Measurements from ENCODE around the gene SMG6. TPM values are rescaled to one million over a fixed set of nuclear protein-coding genes. Genes with fewer than 3 reads are reported as not detected.
A peak's percentile ranks its signal among the peaks of the same experiment; 100 is the strongest.
"Not testable (repeated sequence)": the region's sequence is repeated elsewhere in the genome, so short reads cannot be mapped to it uniquely, and the experiment has no call there.

SMG6 gene
- total RNA-seq, 1 experiment from 2014 or later = 28.6 TPM

DNA sequence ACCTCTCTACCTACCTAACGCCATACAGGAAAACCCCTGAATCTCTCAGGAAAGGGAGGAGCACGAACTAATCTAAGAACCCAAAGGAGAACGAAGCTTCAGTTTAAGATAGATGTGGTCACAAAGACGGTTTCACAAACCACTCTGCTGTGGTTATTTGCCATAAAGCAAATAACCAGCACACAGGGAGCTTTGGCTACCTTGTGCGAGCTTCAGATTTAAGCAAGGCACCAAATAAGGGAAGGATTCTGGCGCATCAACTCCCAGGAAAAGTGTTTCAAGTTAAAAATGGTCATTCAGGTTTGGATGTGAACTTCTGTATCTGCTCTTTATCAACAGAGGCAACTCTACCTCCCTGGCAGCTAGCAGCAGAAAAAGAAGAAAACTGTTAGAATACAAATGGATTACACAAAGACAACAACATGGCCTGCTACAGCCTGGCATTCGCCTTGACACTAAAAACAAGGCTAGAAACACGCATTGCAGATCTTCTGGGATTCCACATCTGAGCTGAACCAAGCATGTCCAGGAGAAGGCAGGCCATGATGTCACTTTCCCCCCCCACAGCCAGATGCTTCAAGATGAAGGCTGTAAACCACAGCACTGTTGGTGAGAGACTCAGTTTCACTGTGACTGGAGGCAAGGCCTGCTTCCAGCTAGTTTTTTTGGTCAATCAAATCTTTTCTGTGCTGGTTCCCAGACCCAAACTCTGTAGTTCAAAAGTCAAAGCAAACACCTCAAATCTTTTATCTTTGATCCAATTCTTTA lies 43.6 kb downstream of the SMG6 start:
- Mint-ChIP-seq H3K27ac (peak overlapping the region in 1 of 3 experiments; percentile 54; a peak in 3 of 7 replicates), H3K9me3 (peaks cover 3 to 5% of the 10 kb centered on the region in 2 experiments; a peak in 3 of 5 replicates), H3K4me1 (peaks cover 2 to 3% of the 10 kb centered on the region in 2 experiments; a peak in 2 of 4 replicates), H3K27me3 (ENCODE audit: low read depth) (no peaks in the 10 kb centered on the region), H3K4me3 (no peak overlapping the region), H3K36me3 (ENCODE audit: insufficient read depth in 1 of 3, low read depth in 3 of 3) (peaks cover 14 to 29% (median 16%) of the 10 kb centered on the region in 3 experiments)
- H4K8ac ChIP-seq (replicated peaks; ENCODE audit: insufficient read length, low read depth, low read length) = no peak overlapping the region
- H4K20me1 ChIP-seq (ENCODE audit: control insufficient read depth, insufficient read depth, insufficient read length) = no peaks in the 10 kb centered on the region
- H2AK5ac ChIP-seq (ENCODE audit: insufficient read length, low read length) = no peak overlapping the region
- no peaks in the 10 kb centered on the region for H3K9me3 ChIP-seq (ENCODE audit: control insufficient read depth, low read depth, low read length)
- no peak overlapping the region for H2BK15ac ChIP-seq (ENCODE audit: low read depth, low read length)
- H3K23me2 ChIP-seq (ENCODE audit: insufficient read length, low read depth, low read length, poor library complexity, severe bottlenecking) = no peaks in the 10 kb centered on the region
- no peaks in the 10 kb centered on the region for H3K79me2 ChIP-seq (ENCODE audit: insufficient read depth, low read length)
- no peaks in the 10 kb centered on the region for H3K4me1 ChIP-seq (ENCODE audit: insufficient read depth, low read length)
- no peaks in the 10 kb centered on the region for H3K27me3 ChIP-seq (ENCODE audit: insufficient read depth, low read length)
- H4K5ac ChIP-seq (ENCODE audit: insufficient read length, low read depth, low read length) = no peak overlapping the region
- H3K14ac ChIP-seq (ENCODE audit: insufficient read depth, low read length) = no peak overlapping the region
- no peak overlapping the region for H3K4me2 ChIP-seq (ENCODE audit: insufficient read depth, insufficient read length, low read length)
- H2BK5ac ChIP-seq (ENCODE audit: insufficient read length, low read length) = no peak overlapping the region
- H2BK120ac ChIP-seq (ENCODE audit: low read depth, low read length, poor library complexity, severe bottlenecking) = no peak overlapping the region
- WGBS (ENCODE audit: extremely low coverage, insufficient read length, low lambda C conversion rate) = no CpG with 5 or more reads among the region's 8 CpGs
- no peak overlapping the region for H3K9ac ChIP-seq (ENCODE audit: extremely low read depth, insufficient read length, low read length)
- no peak overlapping the region for H3K56ac ChIP-seq (ENCODE audit: insufficient read length, low read depth, low read length)
- no peak overlapping the region for H3K23ac ChIP-seq (ENCODE audit: insufficient read length, low read depth, low read length)
- no peak overlapping the region for H3K4ac ChIP-seq (ENCODE audit: low read depth, low read length)
- H3K79me1 ChIP-seq (ENCODE audit: insufficient read depth, low read depth, low read length, poor library complexity, severe bottlenecking) = no peaks in the 10 kb centered on the region
- no peak overlapping the region for H3K27ac ChIP-seq (ENCODE audit: insufficient read length, low read depth, low read length)
- no peak overlapping the region for H4K91ac ChIP-seq (ENCODE audit: insufficient read length, low read depth, low read length)
- no peak overlapping the region for H2BK20ac ChIP-seq (ENCODE audit: low read depth, low read length, poor library complexity, severe bottlenecking)
- DNase-seq = no peak
- no peak overlapping the region for H2BK12ac ChIP-seq (ENCODE audit: insufficient read length, low read depth, low read length)
- no peak overlapping the region for H3T11ph ChIP-seq (ENCODE audit: low read length)
- no peak overlapping the region for H2AFZ ChIP-seq (ENCODE audit: low read length)
- TF ChIP-seq, protein P1, sequence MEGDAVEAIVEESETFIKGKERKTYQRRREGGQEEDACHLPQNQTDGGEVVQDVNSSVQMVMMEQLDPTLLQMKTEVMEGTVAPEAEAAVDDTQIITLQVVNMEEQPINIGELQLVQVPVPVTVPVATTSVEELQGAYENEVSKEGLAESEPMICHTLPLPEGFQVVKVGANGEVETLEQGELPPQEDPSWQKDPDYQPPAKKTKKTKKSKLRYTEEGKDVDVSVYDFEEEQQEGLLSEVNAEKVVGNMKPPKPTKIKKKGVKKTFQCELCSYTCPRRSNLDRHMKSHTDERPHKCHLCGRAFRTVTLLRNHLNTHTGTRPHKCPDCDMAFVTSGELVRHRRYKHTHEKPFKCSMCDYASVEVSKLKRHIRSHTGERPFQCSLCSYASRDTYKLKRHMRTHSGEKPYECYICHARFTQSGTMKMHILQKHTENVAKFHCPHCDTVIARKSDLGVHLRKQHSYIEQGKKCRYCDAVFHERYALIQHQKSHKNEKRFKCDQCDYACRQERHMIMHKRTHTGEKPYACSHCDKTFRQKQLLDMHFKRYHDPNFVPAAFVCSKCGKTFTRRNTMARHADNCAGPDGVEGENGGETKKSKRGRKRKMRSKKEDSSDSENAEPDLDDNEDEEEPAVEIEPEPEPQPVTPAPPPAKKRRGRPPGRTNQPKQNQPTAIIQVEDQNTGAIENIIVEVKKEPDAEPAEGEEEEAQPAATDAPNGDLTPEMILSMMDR (conservative IDR thresholded peaks at IDR 0.05) = no peak
- H3K18ac ChIP-seq (ENCODE audit: insufficient read length, low read depth, low read length) = no peak overlapping the region

DNA sequence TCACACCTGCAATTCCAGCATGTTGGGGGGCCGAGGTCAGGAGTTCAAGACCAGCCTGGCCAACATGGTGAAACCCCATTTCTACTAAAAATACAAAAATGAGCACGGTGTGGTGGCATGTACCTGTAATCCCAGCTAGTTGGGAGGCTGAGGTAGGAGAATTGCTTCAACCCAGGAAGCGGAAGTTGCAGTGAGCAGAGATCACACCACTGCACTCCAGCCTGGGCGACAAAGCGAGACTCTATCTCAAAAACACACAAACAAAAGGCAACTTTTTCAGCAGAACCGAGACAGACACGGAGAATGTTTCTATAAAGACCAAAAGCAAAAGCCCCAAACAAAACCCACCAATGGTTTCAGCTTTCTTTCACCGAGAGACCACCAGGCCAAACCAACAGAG lies 44.8 kb downstream of the SMG6 start:
- not testable (repeated sequence) for H2BK120ac ChIP-seq (ENCODE audit: low read depth, low read length, poor library complexity, severe bottlenecking); H4K8ac ChIP-seq (replicated peaks; ENCODE audit: insufficient read length, low read depth, low read length); H3K18ac ChIP-seq (ENCODE audit: insufficient read length, low read depth, low read length); H3K27me3 ChIP-seq (ENCODE audit: insufficient read depth, low read length); H3K27ac ChIP-seq (ENCODE audit: insufficient read length, low read depth, low read length); H3T11ph ChIP-seq (ENCODE audit: low read length); H2BK12ac ChIP-seq (ENCODE audit: insufficient read length, low read depth, low read length); H3K23me2 ChIP-seq (ENCODE audit: insufficient read length, low read depth, low read length, poor library complexity, severe bottlenecking); H2AFZ ChIP-seq (ENCODE audit: low read length); H4K5ac ChIP-seq (ENCODE audit: insufficient read length, low read depth, low read length); H3K14ac ChIP-seq (ENCODE audit: insufficient read depth, low read length); H3K79me1 ChIP-seq (ENCODE audit: insufficient read depth, low read depth, low read length, poor library complexity, severe bottlenecking); H3K4ac ChIP-seq (ENCODE audit: low read depth, low read length); H3K4me1 ChIP-seq (ENCODE audit: insufficient read depth, low read length); H3K56ac ChIP-seq (ENCODE audit: insufficient read length, low read depth, low read length); H2BK5ac ChIP-seq (ENCODE audit: insufficient read length, low read length); H3K4me1 Mint-ChIP-seq; H3K23ac ChIP-seq (ENCODE audit: insufficient read length, low read depth, low read length); H3K79me2 ChIP-seq (ENCODE audit: insufficient read depth, low read length); H2BK15ac ChIP-seq (ENCODE audit: low read depth, low read length); H3K27me3 Mint-ChIP-seq (ENCODE audit: low read depth); H2BK20ac ChIP-seq (ENCODE audit: low read depth, low read length, poor library complexity, severe bottlenecking); H4K20me1 ChIP-seq (ENCODE audit: control insufficient read depth, insufficient read depth, insufficient read length); H3K9ac ChIP-seq (ENCODE audit: extremely low read depth, insufficient read length, low read length); H2AK5ac ChIP-seq (ENCODE audit: insufficient read length, low read length); H3K9me3 ChIP-seq (ENCODE audit: control insufficient read depth, low read depth, low read length); DNase-seq; H3K4me2 ChIP-seq (ENCODE audit: insufficient read depth, insufficient read length, low read length); H3K4me3 Mint-ChIP-seq; H4K91ac ChIP-seq (ENCODE audit: insufficient read length, low read depth, low read length)
- H3K27ac Mint-ChIP-seq = 0 out of 7 replicates have a peak overlapping the region, but pooled peaks of 1 of the 3 experiments have one; percentile 55
- no CpG with 5 or more reads among the region's 8 CpGs for WGBS (ENCODE audit: extremely low coverage, insufficient read length, low lambda C conversion rate)
- H3K36me3 Mint-ChIP-seq (ENCODE audit: insufficient read depth in 1 of 3, low read depth in 3 of 3) = peaks cover 22 to 40% (median 22%) of the 10 kb centered on the region in 3 experiments
- peaks cover 7 to 11% of the 10 kb centered on the region in 2 experiments; a peak in 4 of 5 replicates for H3K9me3 Mint-ChIP-seq
